ENCODE data around the gene NT5E. TPM values are rescaled to one million over a fixed set of nuclear protein-coding genes. Genes with fewer than 3 reads are reported as not detected.

The NT5E gene
- total RNA-seq, 1 donor from 2014 or later: not detected

- Mint-ChIP-seq H3K27ac (no peak overlapping the region), H3K27me3 (ENCODE audit: insufficient read depth, low read depth) (peaks cover 3% of the 10 kb centered on the region), H3K9me3 (no peaks in the 10 kb centered on the region), H3K4me1 (peaks cover 13% of the 10 kb centered on the region), H3K36me3 (no peaks in the 10 kb centered on the region), H3K4me3 (no peak overlapping the region)
- Histone ChIP-seq H3F3A (ENCODE audit: low read depth) (no peaks in the 10 kb centered on the region), H3K9me3 (ENCODE audit: low read depth) (no peaks in the 10 kb centered on the region), H3K27me3 (no peaks in the 10 kb centered on the region), H4K20me1 (ENCODE audit: low read depth) (no peaks in the 10 kb centered on the region), H3K36me3 (no peaks in the 10 kb centered on the region), H3K9ac (no peak overlapping the region), H3K4me3 (no peak overlapping the region), H3K27ac (no peak overlapping the region), H2AFZ (replicated peaks) (no peak overlapping the region), H3K4me1 (peaks cover 8% of the 10 kb centered on the region), H3K4me2 (no peak overlapping the region), H3K79me2 (ENCODE audit: low read depth) (no peaks in the 10 kb centered on the region)
- TF ChIP-seq EZH2 (IDR thresholded peaks at IDR 0.05) (no peak), EZH2phosphoT487 (IDR thresholded peaks at IDR 0.05) (no peak)
- no peak for DNase-seq (ENCODE audit: low spot score)
Observed at GRCh38 chr6:85404564-85405174, 45.2 kb upstream of the NT5E start.

- no peak overlapping the region for H3K4me3 Mint-ChIP-seq
- no peak overlapping the region for H3K4me3 ChIP-seq
- H3K36me3 ChIP-seq: no peaks in the 10 kb centered on the region
- no peaks in the 10 kb centered on the region for H3K27me3 ChIP-seq
- H3F3A ChIP-seq (ENCODE audit: low read depth): no peaks in the 10 kb centered on the region
- no peak overlapping the region for H3K27ac Mint-ChIP-seq
- H3K27me3 Mint-ChIP-seq (ENCODE audit: insufficient read depth, low read depth): peaks cover 3% of the 10 kb centered on the region
- no peak overlapping the region for H3K9ac ChIP-seq
- H3K4me2 ChIP-seq: no peak overlapping the region
- no peak for DNase-seq (ENCODE audit: low spot score)
- H3K9me3 Mint-ChIP-seq: no peaks in the 10 kb centered on the region
- H3K27ac ChIP-seq: no peak overlapping the region
- TF ChIP-seq EZH2phosphoT487 (IDR thresholded peaks at IDR 0.05): no peak
- TF ChIP-seq CTCF (IDR thresholded peaks at IDR 0.05): no peak
- no peak for TF ChIP-seq EZH2 (IDR thresholded peaks at IDR 0.05)
- no peaks in the 10 kb centered on the region for H3K36me3 Mint-ChIP-seq
- H2AFZ ChIP-seq (replicated peaks): no peak overlapping the region
- peaks cover 13% of the 10 kb centered on the region for H3K4me1 Mint-ChIP-seq
- no peaks in the 10 kb centered on the region for H3K9me3 ChIP-seq (ENCODE audit: low read depth)
- H3K79me2 ChIP-seq (ENCODE audit: low read depth): no peaks in the 10 kb centered on the region
- peaks cover 8% of the 10 kb centered on the region for H3K4me1 ChIP-seq
- H4K20me1 ChIP-seq (ENCODE audit: low read depth): no peaks in the 10 kb centered on the region
Observed at GRCh38 chr6:85405175-85405852, 44.6 kb upstream of the NT5E start.

GRCh38 chr6:85405853-85406198 is 44.1 kb upstream of the NT5E start:
- Histone ChIP-seq H3K4me1 (peaks cover 8% of the 10 kb centered on the region), H3K27ac (no peak overlapping the region), H2AFZ (replicated peaks) (no peak overlapping the region), H3K9ac (no peak overlapping the region), H3K79me2 (ENCODE audit: low read depth) (no peaks in the 10 kb centered on the region), H4K20me1 (ENCODE audit: low read depth) (no peaks in the 10 kb centered on the region), H3K4me2 (no peak overlapping the region), H3K27me3 (no peaks in the 10 kb centered on the region), H3K36me3 (no peaks in the 10 kb centered on the region), H3K9me3 (ENCODE audit: low read depth) (no peaks in the 10 kb centered on the region), H3F3A (ENCODE audit: low read depth) (no peaks in the 10 kb centered on the region), H3K4me3 (no peak overlapping the region)
- no peaks in the 10 kb centered on the region for H3K36me3 Mint-ChIP-seq
- H3K27me3 Mint-ChIP-seq (ENCODE audit: insufficient read depth, low read depth): peaks cover 3% of the 10 kb centered on the region
- DNase-seq (ENCODE audit: low spot score): no peak
- no peak overlapping the region for H3K4me3 Mint-ChIP-seq
- peaks cover 13% of the 10 kb centered on the region for H3K4me1 Mint-ChIP-seq
- no peak overlapping the region for H3K27ac Mint-ChIP-seq
- TF ChIP-seq EZH2phosphoT487 (IDR thresholded peaks at IDR 0.05) (no peak), CTCF (IDR thresholded peaks at IDR 0.05) (no peak), EZH2 (IDR thresholded peaks at IDR 0.05) (no peak)
- no peaks in the 10 kb centered on the region for H3K9me3 Mint-ChIP-seq

GRCh38 chr6:85406641-85407075 is 43.2 kb upstream of the NT5E start:
- H3K79me2 ChIP-seq (ENCODE audit: low read depth): no peaks in the 10 kb centered on the region
- Mint-ChIP-seq H3K36me3 (no peaks in the 10 kb centered on the region), H3K27me3 (ENCODE audit: insufficient read depth, low read depth) (peaks cover 3% of the 10 kb centered on the region), H3K9me3 (no peaks in the 10 kb centered on the region), H3K4me3 (no peak overlapping the region), H3K27ac (no peak overlapping the region), H3K4me1 (peaks cover 13% of the 10 kb centered on the region)
- H3F3A ChIP-seq (ENCODE audit: low read depth): no peaks in the 10 kb centered on the region
- no peaks in the 10 kb centered on the region for H4K20me1 ChIP-seq (ENCODE audit: low read depth)
- no peaks in the 10 kb centered on the region for H3K36me3 ChIP-seq
- H3K9ac ChIP-seq: no peak overlapping the region
- no peak overlapping the region for H3K4me3 ChIP-seq
- DNase-seq (ENCODE audit: low spot score): no peak
- peaks cover 8% of the 10 kb centered on the region for H3K4me1 ChIP-seq
- TF ChIP-seq CTCF (IDR thresholded peaks at IDR 0.05): no peak
- TF ChIP-seq EZH2 (IDR thresholded peaks at IDR 0.05): no peak
- no peak for TF ChIP-seq EZH2phosphoT487 (IDR thresholded peaks at IDR 0.05)
- no peak overlapping the region for H2AFZ ChIP-seq (replicated peaks)
- no peaks in the 10 kb centered on the region for H3K9me3 ChIP-seq (ENCODE audit: low read depth)
- no peak overlapping the region for H3K27ac ChIP-seq
- H3K27me3 ChIP-seq: no peaks in the 10 kb centered on the region
- no peak overlapping the region for H3K4me2 ChIP-seq
